H7 (cell line): ENCODE results near the gene PTPN9. TPM values are rescaled to one million over a fixed set of nuclear protein-coding genes. Genes with fewer than 3 reads are reported as not detected.
"Not testable (repeated sequence)": the region's sequence is repeated elsewhere in the genome, so short reads cannot be mapped to it uniquely, and the experiment has no call there.

ENCODE experiments used
- DNase-seq: peaks from one replicate; pipeline ENCODE4 v3.0.0; 2012
- H3K27me3 ChIP-seq: 2 replicates; pipeline ENCODE4 v1.6.0; 2011; ENCODE audit warnings: mild to moderate bottlenecking, low read length; ENCODE audit not compliant: control insufficient read depth, insufficient read depth
- H3K36me3 ChIP-seq: replicated peaks from 2 replicates; pipeline ENCODE4 v1.5.1; 2011; ENCODE audit warnings: low read length; ENCODE audit not compliant: control insufficient read depth, insufficient read depth
- H3K4me3 ChIP-seq: 2 replicates; pipeline ENCODE4 v1.5.1; 2011; ENCODE audit warnings: low read depth, mild to moderate bottlenecking, control low read depth, low read length, moderate library complexity; ENCODE audit not compliant: insufficient read depth
- total RNA-seq: library from RNA; depleted of rRNA; stranded (reverse); fragments of >200 nt; shearing (Covaris generic); gene quantifications from 2 replicates; pipeline ENCODE4 v1.2.3, GENCODE V29; 2014

PTPN9 gene
- total RNA-seq, 1 experiment from 2014 or later, result 44.8 TPM

- Histone ChIP-seq H3K4me3 (no peak overlapping the region), H3K36me3 (no peaks in the 10 kb centered on the region; the same call in 1 of the 2 replicates), H3K27me3 (no peaks in the 10 kb centered on the region)
- no peak for DNase-seq
Measured at GRCh38 chr15:75561888-75562287, 17.2 kb downstream of the PTPN9 start.

DNA sequence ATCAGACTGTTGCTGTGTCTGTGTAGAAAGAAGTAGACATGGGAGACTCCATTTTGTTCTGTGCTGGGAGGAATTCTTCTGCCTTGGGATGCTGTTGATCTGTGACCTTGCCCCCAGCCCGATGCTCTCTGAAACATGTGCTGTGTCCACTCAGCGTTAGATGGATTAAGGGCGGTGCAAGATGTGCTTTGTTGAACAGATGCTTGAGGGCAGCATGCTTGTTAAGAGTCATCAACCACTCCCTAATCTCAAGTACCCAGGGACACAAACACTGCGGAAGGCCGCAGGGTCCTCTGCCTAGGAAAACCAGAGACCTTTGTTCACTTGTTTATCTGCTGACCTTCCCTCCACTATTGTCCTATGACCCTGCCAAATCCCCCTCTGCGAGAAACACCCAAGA is 19.8 kb downstream of the PTPN9 start:
- not testable (repeated sequence) for H3K36me3 ChIP-seq, DNase-seq, H3K4me3 ChIP-seq, H3K27me3 ChIP-seq

DNA sequence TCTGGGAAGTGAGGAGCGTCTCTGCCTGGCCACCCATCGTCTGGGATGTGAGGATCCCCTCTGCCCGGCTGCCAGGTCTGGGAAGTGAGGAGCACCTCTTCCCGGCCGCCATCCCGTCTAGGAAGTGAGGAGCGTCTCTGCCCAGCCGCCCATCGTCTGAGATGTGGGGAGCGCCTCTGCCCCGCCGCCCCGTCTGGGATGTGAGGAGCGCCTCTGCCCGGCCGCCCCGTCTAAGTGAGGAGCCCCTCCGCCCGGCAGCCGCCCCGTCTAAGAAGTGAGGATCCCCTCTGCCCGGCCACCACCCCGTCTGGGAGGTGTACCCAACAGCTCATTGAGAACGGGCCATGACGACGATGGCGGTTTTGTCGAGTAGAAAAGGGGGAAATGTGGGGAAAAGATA is 20.2 kb downstream of the PTPN9 start:
- not testable (repeated sequence) for H3K4me3 ChIP-seq, DNase-seq, H3K27me3 ChIP-seq, H3K36me3 ChIP-seq

- DNase-seq, result no peak
- H3K36me3 ChIP-seq, result no peaks in the 10 kb centered on the region
- H3K4me3 ChIP-seq, result no peak overlapping the region
- no peaks in the 10 kb centered on the region for H3K27me3 ChIP-seq
Measured at GRCh38 chr15:75554717-75555116, 24.4 kb downstream of the PTPN9 start.

DNA sequence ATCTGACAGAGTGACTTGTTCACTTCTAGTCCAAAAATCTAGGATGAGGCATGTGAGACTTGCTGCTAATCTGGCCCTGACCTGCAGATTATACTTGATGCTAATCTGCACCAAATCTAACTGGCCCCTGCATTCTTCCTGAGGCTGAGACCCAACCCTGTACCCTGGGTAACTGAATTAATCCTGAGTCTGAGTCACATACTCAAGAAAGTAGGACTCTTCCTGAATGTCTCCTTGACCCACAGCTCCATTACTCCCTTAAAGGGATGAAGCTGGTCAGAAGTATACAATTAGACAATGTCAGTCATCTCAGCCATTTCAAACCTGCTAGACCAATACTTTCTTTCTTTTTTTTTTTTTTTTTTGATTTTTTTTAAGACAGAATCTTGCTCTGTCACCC is 25.5 kb downstream of the PTPN9 start:
- no peaks in the 10 kb centered on the region for H3K27me3 ChIP-seq
- no peaks in the 10 kb centered on the region for H3K36me3 ChIP-seq
- no peak for DNase-seq
- no peak overlapping the region for H3K4me3 ChIP-seq

DNA sequence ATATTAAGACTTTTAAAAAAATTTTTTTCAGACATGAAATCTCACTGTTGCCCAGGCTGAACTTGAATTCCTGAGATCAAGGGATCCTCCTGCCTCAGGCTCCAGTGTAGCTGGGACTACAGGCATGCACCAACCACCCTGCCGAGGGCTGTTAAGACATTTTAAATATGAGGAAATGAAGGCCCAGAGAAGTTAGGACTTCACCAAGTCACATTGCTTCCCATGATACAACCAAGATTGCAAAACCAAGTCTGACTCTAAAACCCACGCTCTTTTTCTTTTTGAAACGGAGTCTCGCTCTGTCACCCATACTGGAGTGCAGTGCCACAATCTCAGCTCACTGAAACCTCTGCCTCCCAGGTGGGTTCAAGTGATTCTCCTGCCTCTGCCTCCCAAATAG is 28.0 kb downstream of the PTPN9 start:
- no peaks in the 10 kb centered on the region for H3K36me3 ChIP-seq
- no peaks in the 10 kb centered on the region for H3K27me3 ChIP-seq
- DNase-seq, result no peak
- H3K4me3 ChIP-seq, result no peak overlapping the region

GRCh38 chr15:75545064-75545463 is 34.1 kb downstream of the PTPN9 start:
- H3K27me3 ChIP-seq, result no peaks in the 10 kb centered on the region
- no peak overlapping the region for H3K4me3 ChIP-seq
- H3K36me3 ChIP-seq, result no peaks in the 10 kb centered on the region
- no peak for DNase-seq

GRCh38 chr15:75544359-75544758 is 34.8 kb downstream of the PTPN9 start:
- Histone ChIP-seq H3K27me3 (no peaks in the 10 kb centered on the region), H3K4me3 (no peak overlapping the region), H3K36me3 (no peaks in the 10 kb centered on the region)
- DNase-seq, result no peak

DNA sequence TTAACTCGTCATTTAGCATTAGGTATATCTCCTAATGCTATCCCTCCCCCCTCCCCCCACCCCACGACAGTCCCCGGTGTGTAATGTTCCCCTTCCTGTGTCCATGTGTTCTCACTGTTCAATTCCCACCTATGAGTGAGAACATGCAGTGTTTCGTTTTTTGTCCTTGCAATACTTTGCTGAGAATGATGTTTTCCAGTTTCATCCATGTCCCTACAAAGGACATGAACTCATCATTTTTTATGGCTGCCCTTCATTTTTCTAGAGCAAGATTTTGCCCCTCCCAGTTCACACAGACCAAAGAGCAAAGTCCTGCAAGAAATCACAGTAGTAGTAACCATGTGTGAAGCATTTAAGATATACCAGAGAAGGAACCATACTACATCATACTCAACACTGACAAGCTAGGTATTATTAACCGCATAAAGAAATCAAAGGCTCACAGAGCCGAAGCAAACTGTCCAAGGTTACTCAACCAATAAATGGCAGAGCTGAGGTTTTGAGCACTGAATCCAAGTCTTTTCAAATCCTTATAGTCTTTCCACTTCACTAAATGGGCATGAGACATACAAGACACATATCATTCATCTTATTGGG is 36.1 kb downstream of the PTPN9 start:
- DNase-seq, result not testable (repeated sequence)

GRCh38 chr15:75542386-75542797 is 36.7 kb downstream of the PTPN9 start:
- H3K27me3 ChIP-seq, result no peaks in the 10 kb centered on the region
- H3K36me3 ChIP-seq, result no peaks in the 10 kb centered on the region
- H3K4me3 ChIP-seq, result no peak overlapping the region
- no peak for DNase-seq

More for the DNA sequence above, 36.1 kb downstream of the PTPN9 start:
- not testable (repeated sequence) for H3K4me3 ChIP-seq, H3K36me3 ChIP-seq, H3K27me3 ChIP-seq

DNA sequence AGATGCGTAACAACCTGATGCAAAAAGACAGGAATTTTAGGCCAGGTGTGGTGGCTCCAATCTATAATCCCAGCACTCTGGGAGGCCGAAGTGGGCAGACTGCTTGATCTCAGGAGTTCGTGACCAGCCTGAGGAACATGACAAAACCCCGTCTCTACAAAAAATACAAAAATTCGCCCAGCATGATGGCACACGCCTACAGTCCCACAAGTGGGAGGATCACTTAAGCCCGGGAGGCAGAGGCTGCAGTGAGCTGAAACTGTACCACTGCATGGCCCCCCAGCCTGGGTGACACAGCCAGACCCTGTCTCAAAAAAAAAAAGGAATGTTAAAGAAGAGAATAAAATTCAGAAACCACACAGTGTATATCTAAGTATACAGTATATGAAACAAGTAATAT is 40.7 kb downstream of the PTPN9 start:
- no peak for DNase-seq
- Histone ChIP-seq H3K4me3 (no peak overlapping the region), H3K27me3 (no peaks in the 10 kb centered on the region), H3K36me3 (no peaks in the 10 kb centered on the region)

- DNase-seq, result no peak
- no peak overlapping the region for H3K4me3 ChIP-seq
- H3K27me3 ChIP-seq, result no peaks in the 10 kb centered on the region
- no peaks in the 10 kb centered on the region for H3K36me3 ChIP-seq
Measured at GRCh38 chr15:75533945-75534344, 45.2 kb downstream of the PTPN9 start.

- no peaks in the 10 kb centered on the region for H3K36me3 ChIP-seq
- no peak overlapping the region for H3K4me3 ChIP-seq
- DNase-seq, result peak; percentile 38
- no peaks in the 10 kb centered on the region for H3K27me3 ChIP-seq
Measured at GRCh38 chr15:75532413-75533250, 46.5 kb downstream of the PTPN9 start.

DNA sequence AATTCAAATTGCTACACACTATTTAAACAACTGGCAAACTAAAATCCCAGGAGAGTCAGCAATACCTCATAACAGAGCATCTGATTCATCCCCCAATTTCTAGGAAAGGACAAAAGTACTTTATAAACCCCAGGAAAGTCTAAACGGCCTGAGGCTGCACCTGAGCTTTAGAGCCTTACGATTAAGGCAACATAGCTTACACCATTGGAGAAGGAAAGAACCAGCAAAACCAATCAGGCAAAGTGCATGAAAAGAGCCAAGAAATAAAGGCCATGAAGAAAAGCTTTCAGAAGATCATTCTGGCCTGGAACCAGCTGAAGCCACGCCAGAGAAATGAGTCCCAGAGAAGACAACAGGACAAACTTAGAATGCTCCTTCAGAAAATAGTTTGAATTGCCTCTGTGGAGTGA is 48.1 kb downstream of the PTPN9 start:
- Histone ChIP-seq H3K27me3 (no peaks in the 10 kb centered on the region), H3K4me3 (no peak overlapping the region), H3K36me3 (peaks cover 6% of the 10 kb centered on the region)
- DNase-seq, result no peak

- no peaks in the 10 kb centered on the region for H3K27me3 ChIP-seq
- DNase-seq, result no peak
- no peak overlapping the region for H3K4me3 ChIP-seq
- peaks cover 6% of the 10 kb centered on the region for H3K36me3 ChIP-seq
Measured at GRCh38 chr15:75530169-75530568, 48.9 kb downstream of the PTPN9 start.
